ENCODE data around the gene CPT2. TPM values are rescaled to one million over a fixed set of nuclear protein-coding genes. Genes with fewer than 3 reads are reported as not detected.

Gene CPT2
- total and polyA plus RNA-seq, 2 donors: 10.9 to 16.9 TPM

GRCh38 chr1:53254011-53254640, 57.5 kb downstream of the CPT2 start:
- WGBS: 53% methylated on average over 4 of the region's 4 CpGs
- no peak overlapping the region for H3K27ac ChIP-seq (ENCODE audit: low read depth)
- H3K36me3 ChIP-seq (ENCODE audit: insufficient read depth): no peaks in the 10 kb centered on the region
- H3K4me3 ChIP-seq (ENCODE audit: low read depth, low read length): no peak overlapping the region
- H3K4me1 ChIP-seq (ENCODE audit: insufficient read depth): no peaks in the 10 kb centered on the region
- DNase-seq (ENCODE audit: extremely low spot score): no peak

GRCh38 chr1:53255031-53255430, 58.4 kb downstream of the CPT2 start:
- no peaks in the 10 kb centered on the region for H3K36me3 ChIP-seq (ENCODE audit: insufficient read depth)
- no peak for DNase-seq (ENCODE audit: extremely low spot score)
- WGBS: 96% methylated on average over 4 of the region's 4 CpGs
- H3K27ac ChIP-seq (ENCODE audit: low read depth): no peak overlapping the region
- H3K4me3 ChIP-seq (ENCODE audit: low read depth, low read length): no peak overlapping the region
- H3K4me1 ChIP-seq (ENCODE audit: insufficient read depth): no peaks in the 10 kb centered on the region

- no peaks in the 10 kb centered on the region for H3K36me3 ChIP-seq (ENCODE audit: insufficient read depth)
- no peaks in the 10 kb centered on the region for H3K4me1 ChIP-seq (ENCODE audit: insufficient read depth)
- H3K4me3 ChIP-seq (ENCODE audit: low read depth, low read length): no peak overlapping the region
- 91% methylated on average over 11 of the region's 11 CpGs for WGBS
- H3K27ac ChIP-seq (ENCODE audit: low read depth): no peak overlapping the region
- DNase-seq (ENCODE audit: extremely low spot score): no peak
Observed at GRCh38 chr1:53256511-53257453, 60.2 kb downstream of the CPT2 start.

GRCh38 chr1:53257454-53258081, 60.9 kb downstream of the CPT2 start:
- Histone ChIP-seq H3K4me3 (ENCODE audit: low read depth, low read length) (no peak overlapping the region), H3K27ac (ENCODE audit: low read depth) (no peak overlapping the region), H3K36me3 (ENCODE audit: insufficient read depth) (no peaks in the 10 kb centered on the region), H3K4me1 (ENCODE audit: insufficient read depth) (no peaks in the 10 kb centered on the region)
- no peak for DNase-seq (ENCODE audit: extremely low spot score)
- whole genome bisulfite sequencing: 90% methylated on average over 5 of the region's 5 CpGs

- no peak overlapping the region for H3K4me3 ChIP-seq (ENCODE audit: low read depth, low read length)
- no peaks in the 10 kb centered on the region for H3K4me1 ChIP-seq (ENCODE audit: insufficient read depth)
- 70% methylated on average over 1 of the region's 1 CpG for WGBS
- H3K36me3 ChIP-seq (ENCODE audit: insufficient read depth): no peaks in the 10 kb centered on the region
- DNase-seq (ENCODE audit: extremely low spot score): no peak
- H3K27ac ChIP-seq (ENCODE audit: low read depth): no peak overlapping the region
Observed at GRCh38 chr1:53258216-53258615, 61.6 kb downstream of the CPT2 start.

GRCh38 chr1:53259932-53260331, 63.3 kb downstream of the CPT2 start:
- Histone ChIP-seq H3K36me3 (ENCODE audit: insufficient read depth) (no peaks in the 10 kb centered on the region), H3K27ac (ENCODE audit: low read depth) (no peak overlapping the region), H3K4me3 (ENCODE audit: low read depth, low read length) (no peak overlapping the region), H3K4me1 (ENCODE audit: insufficient read depth) (no peaks in the 10 kb centered on the region)
- 94% methylated on average over 2 of the region's 2 CpGs for WGBS
- no peak for DNase-seq (ENCODE audit: extremely low spot score)

- no peak overlapping the region for H3K27ac ChIP-seq (ENCODE audit: low read depth)
- WGBS: 84% methylated on average over 4 of the region's 4 CpGs
- no peaks in the 10 kb centered on the region for H3K36me3 ChIP-seq (ENCODE audit: insufficient read depth)
- no peak for DNase-seq (ENCODE audit: extremely low spot score)
- no peak overlapping the region for H3K4me3 ChIP-seq (ENCODE audit: low read depth, low read length)
- H3K4me1 ChIP-seq (ENCODE audit: insufficient read depth): no peaks in the 10 kb centered on the region
Observed at GRCh38 chr1:53260631-53261247, 64.1 kb downstream of the CPT2 start.

GRCh38 chr1:53262000-53262399, 65.4 kb downstream of the CPT2 start:
- DNase-seq (ENCODE audit: extremely low spot score): no peak
- Histone ChIP-seq H3K4me3 (ENCODE audit: low read depth, low read length) (no peak overlapping the region), H3K27ac (ENCODE audit: low read depth) (no peak overlapping the region), H3K4me1 (ENCODE audit: insufficient read depth) (no peaks in the 10 kb centered on the region), H3K36me3 (ENCODE audit: insufficient read depth) (no peaks in the 10 kb centered on the region)
- WGBS: 94% methylated on average over 3 of the region's 3 CpGs

Other genes with a start within 250 kb of the CPT2 start
- 17.1 TPM for gene PODN, start 134.6 kb upstream of the CPT2 start, total RNA-seq
- gene PODN, start 134.6 kb upstream of the CPT2 start, polyA plus RNA-seq: 224 TPM
- gene SLC1A7, start 54.2 kb upstream of the CPT2 start, total RNA-seq: not detected
- 0.29 TPM for gene SLC1A7, start 54.2 kb upstream of the CPT2 start, polyA plus RNA-seq
- gene CZIB, start 23.8 kb downstream of the CPT2 start, total RNA-seq: 66.0 TPM
- gene CZIB, start 23.8 kb downstream of the CPT2 start, polyA plus RNA-seq: 115 TPM
- 39.3 TPM for gene MAGOH, start 41.7 kb downstream of the CPT2 start, total RNA-seq
- gene MAGOH, start 41.7 kb downstream of the CPT2 start, polyA plus RNA-seq: 73.2 TPM
- gene LRP8, start 131.2 kb downstream of the CPT2 start, total RNA-seq: 3.8 TPM
- gene LRP8, start 131.2 kb downstream of the CPT2 start, polyA plus RNA-seq: 2.3 TPM

Measured in urinary bladder (tissue), 4 donors.